Measurements from ENCODE around the gene CCDC177.

The CCDC177 gene

DNA sequence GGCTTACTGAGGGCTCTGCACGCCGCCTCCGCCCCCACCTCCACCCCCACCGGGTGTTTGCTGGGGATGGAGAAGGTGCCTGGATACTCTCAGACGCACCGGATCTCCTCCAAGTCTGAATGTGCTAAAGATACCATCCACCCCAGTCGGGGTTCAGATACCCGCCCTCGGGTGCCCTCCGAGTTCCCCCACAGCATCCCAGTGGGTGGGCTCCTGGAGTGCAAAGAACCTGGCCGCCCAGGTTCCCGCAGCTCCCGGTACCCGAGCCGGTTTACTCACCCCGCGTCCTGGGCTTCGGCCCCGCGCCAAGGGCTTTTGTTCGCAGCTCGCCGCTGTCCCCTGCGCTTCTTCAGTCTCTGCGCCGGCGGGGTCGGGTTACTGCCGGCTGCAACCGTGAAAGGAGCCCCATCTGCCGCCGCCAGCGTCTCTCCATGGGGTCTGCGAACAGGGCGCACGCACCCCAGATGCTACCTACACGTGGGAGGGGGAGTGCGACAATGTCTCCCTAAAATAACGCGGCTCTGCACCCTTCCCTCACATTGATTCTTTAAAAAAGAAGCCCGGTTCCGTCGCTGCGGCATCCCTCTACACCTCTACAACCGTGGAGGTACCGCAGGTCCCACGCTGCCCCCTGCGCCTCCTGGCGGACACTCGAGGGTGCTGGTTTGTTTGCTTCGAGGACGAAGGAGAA is at the start of gene CCDC177:
CCDC177 (minus strand) TSS at position 609 of the 691 bp plus-strand sequence. CDS start 1,249 bp downstream, outside the sequence.
- H3K9me3 ChIP-seq (ENCODE audit: control insufficient read depth, insufficient read depth, low read length), result peaks cover 6% of the 10 kb centered on the region
- H3K9ac ChIP-seq (ENCODE audit: low read depth, low read length), result peak within 1 kb of the TSS; percentile 38; the same call in 1 of the 2 replicates
- no peaks in the 10 kb centered on the region for H3K36me3 ChIP-seq (ENCODE audit: insufficient read depth, low read length)
- no peaks in the 10 kb centered on the region for H3K4me1 ChIP-seq (ENCODE audit: insufficient read depth, low read length)

DNA sequence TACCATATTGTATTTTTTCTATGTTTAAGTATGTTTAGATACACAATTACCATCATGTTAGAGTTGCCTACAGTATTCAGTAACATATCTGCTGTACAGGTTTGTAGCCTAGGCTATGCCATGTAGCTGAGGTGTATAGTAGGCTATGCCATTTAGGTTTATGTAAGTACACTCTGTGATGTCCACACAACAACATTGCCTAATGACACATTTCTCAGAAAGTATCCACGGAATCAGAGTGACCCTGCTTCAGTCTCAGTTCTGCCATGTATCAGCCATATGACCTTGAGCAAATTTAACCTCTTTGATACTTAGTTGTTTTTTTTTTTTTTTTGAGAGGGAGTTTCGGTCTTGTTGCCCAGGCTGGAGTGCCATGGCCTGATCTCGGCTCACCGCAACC is 49.5 kb upstream of the CCDC177 start:
- H3K4me1 ChIP-seq (ENCODE audit: insufficient read depth, low read length), result no peaks in the 10 kb centered on the region
- H3K9ac ChIP-seq (ENCODE audit: low read depth, low read length), result no peak overlapping the region
- H3K9me3 ChIP-seq (ENCODE audit: control insufficient read depth, insufficient read depth, low read length), result no peaks in the 10 kb centered on the region
- H3K36me3 ChIP-seq (ENCODE audit: insufficient read depth, low read length), result no peaks in the 10 kb centered on the region

DNA sequence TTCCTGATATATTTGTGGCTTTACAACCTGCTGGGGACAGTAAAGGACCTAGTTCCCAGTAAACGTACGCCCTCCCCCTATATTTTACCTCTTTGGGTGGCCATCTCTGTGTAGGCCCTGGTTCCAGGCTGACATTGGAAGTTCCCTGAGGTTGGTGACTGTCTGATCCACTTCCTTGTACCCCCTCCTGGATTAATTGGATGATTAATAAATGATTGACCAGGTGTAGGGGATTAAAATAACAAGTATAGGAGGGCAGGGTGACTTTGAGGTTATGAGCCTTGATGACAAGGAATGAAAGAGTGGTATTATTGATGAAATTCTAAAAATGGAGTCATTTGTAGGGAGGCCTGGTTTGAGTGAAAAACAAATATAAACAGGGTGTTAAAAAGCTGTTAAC is 46.3 kb upstream of the CCDC177 start:
- no peaks in the 10 kb centered on the region for H3K9me3 ChIP-seq (ENCODE audit: control insufficient read depth, insufficient read depth, low read length)
- H3K4me1 ChIP-seq (ENCODE audit: insufficient read depth, low read length), result no peaks in the 10 kb centered on the region; the same call in 1 of the 2 replicates
- H3K36me3 ChIP-seq (ENCODE audit: insufficient read depth, low read length), result no peaks in the 10 kb centered on the region
- no peak overlapping the region for H3K9ac ChIP-seq (ENCODE audit: low read depth, low read length)

DNA sequence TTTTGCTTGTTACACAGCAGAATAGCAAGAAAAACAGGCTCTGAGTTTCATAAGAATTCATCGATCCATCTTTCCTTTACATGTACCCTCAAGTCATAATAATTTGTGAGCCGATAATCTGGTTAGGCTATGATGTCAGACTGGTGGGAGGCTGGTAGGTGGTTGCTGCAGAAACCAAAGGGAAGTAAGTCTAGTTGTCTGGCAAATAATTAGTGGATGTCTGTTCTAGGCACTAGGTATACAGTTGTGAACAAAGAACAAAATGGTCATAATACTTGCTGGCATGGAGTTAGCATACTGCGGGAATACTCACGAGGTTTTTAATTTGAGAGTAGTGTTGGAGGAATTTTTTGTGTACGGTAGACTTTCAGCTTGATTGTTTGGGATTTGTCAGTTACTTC is 45.5 kb upstream of the CCDC177 start:
- H3K36me3 ChIP-seq (ENCODE audit: insufficient read depth, low read length), result no peaks in the 10 kb centered on the region
- H3K9ac ChIP-seq (ENCODE audit: low read depth, low read length), result no peak overlapping the region
- H3K4me1 ChIP-seq (ENCODE audit: insufficient read depth, low read length), result no peaks in the 10 kb centered on the region; the same call in 1 of the 2 replicates
- H3K9me3 ChIP-seq (ENCODE audit: control insufficient read depth, insufficient read depth, low read length), result no peaks in the 10 kb centered on the region

DNA sequence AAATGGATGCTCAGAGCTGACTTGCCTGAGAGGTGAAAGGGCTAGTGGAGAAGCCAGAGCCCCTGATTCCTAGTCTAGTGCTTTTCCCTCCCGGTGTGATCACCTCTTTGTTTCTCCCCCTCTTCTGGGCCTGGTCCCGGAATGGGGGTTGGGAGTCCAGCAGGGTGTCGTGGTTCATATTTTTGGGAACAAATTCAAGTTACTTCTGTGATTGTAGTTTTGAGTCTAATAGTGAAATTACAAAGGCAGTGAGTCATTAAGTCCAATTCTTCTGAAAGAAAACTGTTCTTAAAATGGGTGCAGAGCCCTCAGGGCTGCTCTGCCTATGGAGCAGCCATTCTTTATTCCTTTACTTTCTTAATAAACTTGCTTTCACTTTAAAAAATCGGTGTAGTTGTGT is 44.3 kb upstream of the CCDC177 start:
- no peak overlapping the region for H3K9ac ChIP-seq (ENCODE audit: low read depth, low read length)
- no peaks in the 10 kb centered on the region; the same call in 1 of the 2 replicates for H3K4me1 ChIP-seq (ENCODE audit: insufficient read depth, low read length)
- no peaks in the 10 kb centered on the region for H3K9me3 ChIP-seq (ENCODE audit: control insufficient read depth, insufficient read depth, low read length)
- no peaks in the 10 kb centered on the region for H3K36me3 ChIP-seq (ENCODE audit: insufficient read depth, low read length)

DNA sequence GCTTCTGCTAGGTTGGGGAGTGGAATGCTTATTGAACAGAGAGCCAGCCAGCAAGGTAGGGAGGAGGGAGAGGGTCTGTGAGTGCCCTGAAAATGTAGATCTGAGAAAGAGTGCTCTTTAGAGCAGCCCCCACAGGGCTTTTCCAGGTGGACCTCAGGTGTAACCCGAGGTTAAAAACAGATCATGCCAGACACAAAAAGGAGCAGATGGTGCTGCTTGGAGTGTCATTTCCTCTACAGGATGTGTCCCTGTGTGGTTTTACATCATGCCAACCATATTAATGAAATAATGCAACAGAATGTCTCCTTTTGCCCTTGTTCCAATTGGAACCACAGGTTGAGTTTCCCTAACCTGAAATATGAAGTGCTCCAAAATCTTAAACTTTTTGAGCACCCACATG is 43.1 kb upstream of the CCDC177 start:
- Histone ChIP-seq H3K4me1 (ENCODE audit: insufficient read depth, low read length) (peaks cover 8% of the 10 kb centered on the region), H3K9ac (ENCODE audit: low read depth, low read length) (no peak overlapping the region), H3K36me3 (ENCODE audit: insufficient read depth, low read length) (no peaks in the 10 kb centered on the region)

GRCh38 chr14:69616408-69616773 is 41.7 kb upstream of the CCDC177 start:
- Histone ChIP-seq H3K4me1 (ENCODE audit: insufficient read depth, low read length) (peaks cover 11% of the 10 kb centered on the region), H3K36me3 (ENCODE audit: insufficient read depth, low read length) (no peaks in the 10 kb centered on the region), H3K9ac (ENCODE audit: low read depth, low read length) (no peak overlapping the region), H3K9me3 (ENCODE audit: control insufficient read depth, insufficient read depth, low read length) (no peaks in the 10 kb centered on the region; the same call in 1 of the 2 replicates)

More for the DNA sequence above, 43.1 kb upstream of the CCDC177 start:
- H3K9me3 ChIP-seq (ENCODE audit: control insufficient read depth, insufficient read depth, low read length), result no peaks in the 10 kb centered on the region

DNA sequence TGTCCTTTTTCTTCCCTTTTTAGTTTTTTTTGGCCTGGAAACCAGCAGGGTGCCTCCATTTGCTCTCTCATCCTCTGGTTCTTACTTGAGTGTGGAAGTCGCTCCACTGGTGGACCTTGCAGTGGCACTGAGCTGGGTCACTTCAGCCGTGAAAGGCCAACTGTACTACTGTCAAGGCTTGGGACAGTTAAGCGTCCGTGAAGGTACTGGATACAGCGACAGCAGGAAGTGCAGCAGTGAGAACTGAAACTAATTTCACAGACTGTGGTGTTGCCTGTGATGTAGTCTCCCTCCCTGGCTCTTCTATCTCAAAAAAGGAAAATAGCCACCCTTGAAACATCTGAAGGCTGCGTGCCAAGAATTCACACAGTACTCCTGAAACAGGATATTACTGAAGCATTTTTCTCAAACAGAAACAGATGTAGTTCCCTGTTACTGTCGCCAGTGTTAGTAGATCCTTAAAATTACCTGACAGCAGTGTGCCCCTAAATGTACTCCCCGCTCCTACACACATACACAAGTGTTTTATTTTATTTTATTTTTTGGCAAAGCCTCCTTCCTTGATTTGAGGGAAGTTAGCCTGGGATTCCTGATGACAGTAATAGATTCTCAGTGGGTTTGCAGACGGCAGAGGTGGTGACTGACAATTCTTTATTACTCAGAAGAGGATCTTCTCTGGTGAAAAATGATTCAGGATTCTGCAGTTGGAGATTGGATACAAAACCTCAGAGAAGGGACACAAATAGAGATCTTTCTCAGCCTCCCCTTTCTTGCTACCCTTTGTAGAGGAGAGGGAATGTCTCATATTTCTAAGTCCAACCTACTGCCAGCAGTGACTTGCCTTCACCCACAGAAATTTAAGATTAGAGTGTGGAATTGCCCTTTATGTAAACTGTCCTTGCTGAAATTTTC is 41.1 kb upstream of the CCDC177 start:
- Histone ChIP-seq H3K9me3 (ENCODE audit: control insufficient read depth, insufficient read depth, low read length) (no peaks in the 10 kb centered on the region; the same call in 1 of the 2 replicates), H3K9ac (ENCODE audit: low read depth, low read length) (no peak overlapping the region), H3K36me3 (ENCODE audit: insufficient read depth, low read length) (no peaks in the 10 kb centered on the region), H3K4me1 (ENCODE audit: insufficient read depth, low read length) (peaks cover 11% of the 10 kb centered on the region)

- H3K36me3 ChIP-seq (ENCODE audit: insufficient read depth, low read length), result no peaks in the 10 kb centered on the region
- no peak overlapping the region for H3K9ac ChIP-seq (ENCODE audit: low read depth, low read length)
- no peaks in the 10 kb centered on the region; the same call in 1 of the 2 replicates for H3K9me3 ChIP-seq (ENCODE audit: control insufficient read depth, insufficient read depth, low read length)
- peaks cover 11% of the 10 kb centered on the region for H3K4me1 ChIP-seq (ENCODE audit: insufficient read depth, low read length)
Observed at GRCh38 chr14:69615121-69615495, 40.4 kb upstream of the CCDC177 start.

- peaks cover 11% of the 10 kb centered on the region for H3K4me1 ChIP-seq (ENCODE audit: insufficient read depth, low read length)
- no peaks in the 10 kb centered on the region; the same call in 1 of the 2 replicates for H3K9me3 ChIP-seq (ENCODE audit: control insufficient read depth, insufficient read depth, low read length)
- no peaks in the 10 kb centered on the region for H3K36me3 ChIP-seq (ENCODE audit: insufficient read depth, low read length)
- no peak overlapping the region for H3K9ac ChIP-seq (ENCODE audit: low read depth, low read length)
Observed at GRCh38 chr14:69614592-69614991, 39.9 kb upstream of the CCDC177 start.

- H3K9ac ChIP-seq (ENCODE audit: low read depth, low read length), result 0 out of 2 replicates have a peak overlapping the region, but pooled peaks have one; percentile 78
- H3K9me3 ChIP-seq (ENCODE audit: control insufficient read depth, insufficient read depth, low read length), result no peaks in the 10 kb centered on the region; the same call in 1 of the 2 replicates
- H3K36me3 ChIP-seq (ENCODE audit: insufficient read depth, low read length), result no peaks in the 10 kb centered on the region
- H3K4me1 ChIP-seq (ENCODE audit: insufficient read depth, low read length), result peaks cover 11% of the 10 kb centered on the region
Observed at GRCh38 chr14:69613312-69614073, 38.8 kb upstream of the CCDC177 start.

- H3K9ac ChIP-seq (ENCODE audit: low read depth, low read length), result peak overlapping the region; percentile 78; the same call in 1 of the 2 replicates
- peaks cover 11% of the 10 kb centered on the region for H3K4me1 ChIP-seq (ENCODE audit: insufficient read depth, low read length)
- no peaks in the 10 kb centered on the region; the same call in 1 of the 2 replicates for H3K9me3 ChIP-seq (ENCODE audit: control insufficient read depth, insufficient read depth, low read length)
- no peaks in the 10 kb centered on the region for H3K36me3 ChIP-seq (ENCODE audit: insufficient read depth, low read length)
Observed at GRCh38 chr14:69612783-69613130, 38.1 kb upstream of the CCDC177 start.

GRCh38 chr14:69612014-69612782 is 37.5 kb upstream of the CCDC177 start:
- Histone ChIP-seq H3K4me1 (ENCODE audit: insufficient read depth, low read length) (peaks cover 11% of the 10 kb centered on the region), H3K9me3 (ENCODE audit: control insufficient read depth, insufficient read depth, low read length) (no peaks in the 10 kb centered on the region; the same call in 1 of the 2 replicates), H3K9ac (ENCODE audit: low read depth, low read length) (peak overlapping the region; percentile 78)

More at GRCh38 chr14:69612014-69612782, 37.5 kb upstream of the CCDC177 start:
- H3K36me3 ChIP-seq (ENCODE audit: insufficient read depth, low read length), result no peaks in the 10 kb centered on the region

Data from ES-I3 (cell line).